Middle frontal gyrus (tissue), 1 donor: ENCODE results near the gene RAB17.

Experiments
- DNase-seq: peaks from one replicate; pipeline ENCODE4 v3.0.0-alpha.2; 2015; ENCODE audit warnings: low spot score; ENCODE audit errors: extremely low spot score

Gene RAB17

GRCh38 chr2:237577956-237578870, 12.3 kb downstream of the RAB17 start:
- DNase-seq: no peak

- no peak for DNase-seq
Measured at GRCh38 chr2:237577458-237577857, 13.1 kb downstream of the RAB17 start.

GRCh38 chr2:237576974-237577373, 13.6 kb downstream of the RAB17 start:
- DNase-seq: no peak

- no peak for DNase-seq
Measured at GRCh38 chr2:237575869-237576862, 14.4 kb downstream of the RAB17 start.

GRCh38 chr2:237574894-237575868, 15.4 kb downstream of the RAB17 start:
- no peak for DNase-seq

- no peak for DNase-seq
Measured at GRCh38 chr2:237574467-237574866, 16.1 kb downstream of the RAB17 start.

- no peak for DNase-seq
Measured at GRCh38 chr2:237573721-237574415, 16.7 kb downstream of the RAB17 start.

GRCh38 chr2:237572742-237573101, 17.8 kb downstream of the RAB17 start:
- DNase-seq: no peak

- peak; percentile 85 for DNase-seq
Measured at GRCh38 chr2:237572021-237572741, 18.4 kb downstream of the RAB17 start.

- no peak for DNase-seq
Measured at GRCh38 chr2:237571551-237571950, 19.0 kb downstream of the RAB17 start.

- DNase-seq: no peak
Measured at GRCh38 chr2:237570776-237571335, 19.7 kb downstream of the RAB17 start.

GRCh38 chr2:237569896-237570295, 20.6 kb downstream of the RAB17 start:
- DNase-seq: no peak

GRCh38 chr2:237569041-237569440, 21.5 kb downstream of the RAB17 start:
- DNase-seq: no peak

- no peak for DNase-seq
Measured at GRCh38 chr2:237568121-237568660, 22.3 kb downstream of the RAB17 start.

- no peak for DNase-seq
Measured at GRCh38 chr2:237567276-237568029, 23.1 kb downstream of the RAB17 start.

GRCh38 chr2:237566401-237567235, 23.9 kb downstream of the RAB17 start, which contains the start of gene PRLH:
PRLH (plus strand) TSS chr2:237566574; CDS start chr2:237566574, 0 bp downstream.
- no peak for DNase-seq

- no peak for DNase-seq
Measured at GRCh38 chr2:237565974-237566373, 24.6 kb downstream of the RAB17 start.
